GM19467 (cell line): ENCODE measurements around the gene ANKHD1.
A peak's percentile ranks its signal among the peaks of the same experiment; 100 is the strongest.

ENCODE experiments used
- ATAC-seq: cut with Tn5 transposase; IDR thresholded peaks from one replicate; pipeline ENCODE4 v1.9.1; 2021; ENCODE audit warnings: mild to moderate bottlenecking, moderate library complexity; ENCODE audit not compliant: unreplicated experiment

ANKHD1 gene, protein sequence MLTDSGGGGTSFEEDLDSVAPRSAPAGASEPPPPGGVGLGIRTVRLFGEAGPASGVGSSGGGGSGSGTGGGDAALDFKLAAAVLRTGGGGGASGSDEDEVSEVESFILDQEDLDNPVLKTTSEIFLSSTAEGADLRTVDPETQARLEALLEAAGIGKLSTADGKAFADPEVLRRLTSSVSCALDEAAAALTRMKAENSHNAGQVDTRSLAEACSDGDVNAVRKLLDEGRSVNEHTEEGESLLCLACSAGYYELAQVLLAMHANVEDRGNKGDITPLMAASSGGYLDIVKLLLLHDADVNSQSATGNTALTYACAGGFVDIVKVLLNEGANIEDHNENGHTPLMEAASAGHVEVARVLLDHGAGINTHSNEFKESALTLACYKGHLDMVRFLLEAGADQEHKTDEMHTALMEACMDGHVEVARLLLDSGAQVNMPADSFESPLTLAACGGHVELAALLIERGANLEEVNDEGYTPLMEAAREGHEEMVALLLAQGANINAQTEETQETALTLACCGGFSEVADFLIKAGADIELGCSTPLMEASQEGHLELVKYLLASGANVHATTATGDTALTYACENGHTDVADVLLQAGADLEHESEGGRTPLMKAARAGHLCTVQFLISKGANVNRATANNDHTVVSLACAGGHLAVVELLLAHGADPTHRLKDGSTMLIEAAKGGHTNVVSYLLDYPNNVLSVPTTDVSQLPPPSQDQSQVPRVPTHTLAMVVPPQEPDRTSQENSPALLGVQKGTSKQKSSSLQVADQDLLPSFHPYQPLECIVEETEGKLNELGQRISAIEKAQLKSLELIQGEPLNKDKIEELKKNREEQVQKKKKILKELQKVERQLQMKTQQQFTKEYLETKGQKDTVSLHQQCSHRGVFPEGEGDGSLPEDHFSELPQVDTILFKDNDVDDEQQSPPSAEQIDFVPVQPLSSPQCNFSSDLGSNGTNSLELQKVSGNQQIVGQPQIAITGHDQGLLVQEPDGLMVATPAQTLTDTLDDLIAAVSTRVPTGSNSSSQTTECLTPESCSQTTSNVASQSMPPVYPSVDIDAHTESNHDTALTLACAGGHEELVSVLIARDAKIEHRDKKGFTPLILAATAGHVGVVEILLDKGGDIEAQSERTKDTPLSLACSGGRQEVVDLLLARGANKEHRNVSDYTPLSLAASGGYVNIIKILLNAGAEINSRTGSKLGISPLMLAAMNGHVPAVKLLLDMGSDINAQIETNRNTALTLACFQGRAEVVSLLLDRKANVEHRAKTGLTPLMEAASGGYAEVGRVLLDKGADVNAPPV (N-terminal part only)

DNA sequence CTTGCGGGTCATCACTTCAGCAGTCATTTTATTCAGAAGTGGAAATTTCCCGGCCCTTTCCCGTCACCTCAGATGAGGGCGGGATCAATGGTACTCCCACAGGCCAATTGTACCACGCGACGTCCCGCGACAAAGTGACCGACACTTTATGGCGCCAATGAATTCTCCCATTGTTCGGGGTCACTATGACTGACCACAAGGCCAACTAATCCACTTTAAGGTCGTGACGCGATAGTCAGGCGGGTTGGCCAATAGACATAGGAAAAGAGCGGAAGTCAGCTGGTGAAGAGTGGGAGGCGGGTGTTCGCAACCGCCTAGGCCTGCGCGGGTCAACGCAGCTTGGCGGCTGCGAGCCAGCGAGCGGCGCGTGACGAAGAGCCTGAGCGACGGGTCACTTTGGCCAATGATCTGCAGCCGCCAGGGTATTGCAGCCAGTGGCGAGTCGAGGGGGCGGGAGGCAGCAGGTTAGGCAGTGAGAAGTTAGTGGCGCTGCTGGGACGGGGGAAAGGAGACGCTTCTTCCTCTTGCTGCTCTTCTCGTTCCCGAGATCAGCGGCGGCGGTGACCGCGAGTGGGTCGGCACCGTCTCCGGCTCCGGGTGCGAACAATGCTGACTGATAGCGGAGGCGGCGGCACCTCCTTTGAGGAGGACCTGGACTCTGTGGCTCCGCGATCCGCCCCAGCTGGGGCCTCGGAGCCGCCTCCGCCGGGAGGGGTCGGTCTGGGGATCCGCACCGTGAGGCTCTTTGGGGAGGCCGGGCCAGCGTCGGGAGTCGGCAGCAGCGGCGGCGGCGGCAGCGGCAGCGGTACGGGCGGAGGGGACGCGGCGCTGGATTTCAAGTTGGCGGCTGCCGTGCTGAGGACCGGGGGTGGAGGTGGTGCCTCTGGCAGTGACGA is at the start of gene ANKHD1:
Gene ANKHD1 (plus strand): TSS at position 472 of the 896 bp plus-strand sequence. CDS start 135 bp downstream, at position 607.
- peak; percentile 82 for ATAC-seq

DNA sequence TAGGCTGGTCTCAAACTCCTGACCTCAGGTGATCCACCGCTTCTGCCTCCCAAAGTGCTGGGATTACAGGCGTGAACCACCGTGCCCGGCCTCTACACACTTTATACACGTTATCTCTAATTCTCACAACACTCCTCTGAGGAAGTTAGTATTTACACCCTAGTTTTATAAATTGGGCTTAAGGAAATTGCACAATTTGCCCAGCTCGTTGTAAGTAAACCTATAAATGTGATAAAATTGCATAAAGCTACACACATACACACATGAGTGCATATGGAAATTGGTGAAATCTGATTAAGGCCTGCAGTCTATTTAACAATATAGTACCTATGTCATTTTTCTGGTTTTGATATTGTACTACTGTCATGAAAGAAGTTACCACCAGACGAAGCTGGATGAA is 46.1 kb upstream of the ANKHD1 start:
- ATAC-seq, result no peak

DNA sequence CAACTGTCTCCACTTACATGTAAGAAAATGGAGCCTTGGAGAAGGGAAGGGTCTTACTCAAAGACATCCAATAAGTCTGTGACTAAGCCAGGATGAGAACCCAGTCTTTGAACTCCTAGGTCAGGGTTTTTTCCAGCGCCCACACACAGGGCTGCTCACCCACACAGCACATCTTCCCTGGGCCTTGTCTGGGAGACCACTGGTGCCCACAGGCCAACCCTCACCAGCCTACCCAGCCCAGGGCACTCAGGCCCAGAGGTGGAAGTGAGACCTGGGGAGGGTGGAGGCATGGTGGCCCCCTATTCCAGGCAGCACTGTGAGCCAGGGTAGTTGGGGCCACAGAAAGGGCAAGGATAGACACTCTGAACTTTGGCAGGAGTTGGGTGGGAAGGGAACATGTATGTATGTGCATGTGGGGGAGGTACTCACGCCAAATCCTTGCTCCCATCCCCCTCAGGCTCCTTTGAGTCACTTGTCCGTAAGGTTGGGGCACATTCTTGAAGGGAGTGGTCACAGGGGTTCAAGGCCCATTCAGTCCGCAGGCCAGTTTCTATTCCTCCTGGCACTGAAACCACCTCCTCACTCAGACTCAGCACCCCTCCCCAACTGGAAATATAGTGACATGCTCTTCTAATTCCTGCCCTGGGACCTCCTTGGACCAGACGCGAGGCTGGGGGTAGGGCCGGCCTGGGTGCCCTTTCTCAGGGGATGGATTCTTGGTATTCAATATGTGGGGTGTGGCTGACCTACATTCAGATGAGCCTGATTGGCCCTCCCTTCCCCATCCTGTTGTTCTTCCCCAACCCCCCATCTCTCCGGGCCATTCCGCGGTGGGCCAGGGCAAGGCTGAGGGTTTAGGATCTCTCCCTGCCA is 44.5 kb upstream of the ANKHD1 start:
- ATAC-seq, result no peak

DNA sequence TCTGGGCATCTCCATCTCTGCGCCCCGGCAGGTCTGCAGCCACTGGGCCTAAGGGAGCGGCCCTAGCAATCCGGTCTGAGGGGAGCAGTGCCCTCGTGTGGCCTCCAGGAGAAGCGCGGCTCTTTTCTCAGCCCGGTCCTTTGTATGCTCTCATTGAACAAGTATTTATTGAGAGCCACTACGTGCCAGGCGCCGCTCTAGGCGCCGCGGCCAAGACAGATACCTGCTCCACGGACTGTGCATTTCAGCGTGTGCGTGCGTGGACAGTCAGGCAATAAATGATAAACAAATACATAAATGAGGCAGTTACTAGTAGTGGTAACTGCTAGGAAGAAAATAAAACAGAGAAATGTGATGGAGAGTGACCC is 43.9 kb upstream of the ANKHD1 start:
- peak; percentile 89 for ATAC-seq

DNA sequence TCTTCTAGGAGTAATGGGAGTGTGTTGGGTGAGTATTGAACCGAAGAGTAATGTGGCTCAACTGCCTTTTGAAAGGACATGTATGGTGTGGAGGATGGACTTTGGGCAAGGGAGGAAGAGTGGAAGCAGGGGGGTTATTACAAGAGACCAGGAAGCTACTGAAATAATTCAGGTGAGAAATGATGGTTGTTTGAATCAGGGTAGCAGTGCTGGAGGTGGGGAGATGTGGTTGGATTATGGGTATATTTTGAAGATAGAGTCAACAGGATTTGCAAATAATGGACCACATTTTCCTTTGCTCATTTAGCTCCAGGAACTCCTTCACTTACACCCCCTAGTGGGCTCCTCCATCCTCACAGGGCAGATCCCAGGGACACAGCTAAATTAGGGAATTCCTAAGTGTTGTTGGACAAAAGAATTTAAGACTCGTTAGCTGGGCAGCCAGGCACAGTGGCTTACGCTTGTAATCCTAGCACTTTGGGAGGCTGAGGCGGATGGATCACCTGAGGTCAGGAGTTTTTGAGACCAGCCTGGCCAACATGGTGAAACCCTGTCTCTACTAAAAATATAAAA is 42.8 kb upstream of the ANKHD1 start:
- ATAC-seq, result no peak

DNA sequence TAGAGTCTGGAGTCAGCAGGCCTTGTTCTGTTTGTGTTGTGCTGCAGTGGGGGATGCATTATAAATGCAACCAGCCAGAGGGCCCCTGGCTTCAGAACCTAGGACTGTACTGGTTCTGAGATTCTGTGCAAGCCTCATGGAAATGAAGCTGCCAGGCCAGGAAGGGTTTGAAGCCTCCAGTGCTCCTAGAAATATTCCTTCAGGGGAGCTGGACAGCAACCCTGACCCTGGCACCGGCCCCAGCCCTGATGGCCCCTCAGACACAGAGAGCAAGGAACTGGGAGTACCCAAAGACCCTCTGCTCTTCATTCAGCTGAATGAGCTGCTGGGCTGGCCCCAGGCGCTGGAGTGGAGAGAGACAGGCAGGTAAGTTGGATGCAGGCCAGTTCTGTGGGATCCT is 41.5 kb upstream of the ANKHD1 start, which contains the start of gene SLC4A9:
Gene SLC4A9 (plus strand): TSS at position 94 of the 400 bp plus-strand sequence. CDS start 43 bp downstream, at position 137.
- ATAC-seq, result no peak

DNA sequence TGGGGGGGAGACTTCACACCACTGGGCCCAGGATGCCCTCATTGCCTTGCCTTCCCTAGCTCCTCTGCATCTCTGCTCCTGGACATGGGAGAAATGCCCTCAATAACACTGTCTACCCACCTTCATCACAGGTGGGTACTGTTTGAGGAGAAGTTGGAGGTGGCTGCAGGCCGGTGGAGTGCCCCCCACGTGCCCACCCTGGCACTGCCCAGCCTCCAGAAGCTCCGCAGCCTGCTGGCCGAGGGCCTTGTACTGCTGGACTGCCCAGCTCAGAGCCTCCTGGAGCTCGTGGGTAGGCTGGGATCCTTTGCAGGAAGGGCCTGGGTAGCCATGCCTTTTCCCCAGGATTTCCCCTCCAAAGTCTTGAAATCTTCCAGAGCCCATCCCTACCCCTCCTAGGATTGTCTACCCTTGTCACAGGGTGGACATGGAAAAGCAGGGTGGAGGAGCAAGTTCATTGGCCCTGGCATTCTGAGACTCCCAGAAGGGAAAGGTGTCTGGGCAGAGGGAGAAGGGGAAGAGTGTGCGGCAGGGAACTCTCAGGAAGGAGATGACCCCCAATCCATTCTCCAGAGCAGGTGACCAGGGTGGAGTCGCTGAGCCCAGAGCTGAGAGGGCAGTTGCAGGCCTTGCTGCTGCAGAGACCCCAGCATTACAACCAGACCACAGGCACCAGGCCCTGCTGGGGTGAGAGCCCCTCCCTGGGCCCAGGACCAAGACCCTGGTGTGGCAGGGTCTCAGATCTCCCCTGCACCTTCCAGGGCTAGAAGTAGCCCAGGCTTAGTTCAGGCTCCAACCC is 40.8 kb upstream of the ANKHD1 start:
- no peak for ATAC-seq

DNA sequence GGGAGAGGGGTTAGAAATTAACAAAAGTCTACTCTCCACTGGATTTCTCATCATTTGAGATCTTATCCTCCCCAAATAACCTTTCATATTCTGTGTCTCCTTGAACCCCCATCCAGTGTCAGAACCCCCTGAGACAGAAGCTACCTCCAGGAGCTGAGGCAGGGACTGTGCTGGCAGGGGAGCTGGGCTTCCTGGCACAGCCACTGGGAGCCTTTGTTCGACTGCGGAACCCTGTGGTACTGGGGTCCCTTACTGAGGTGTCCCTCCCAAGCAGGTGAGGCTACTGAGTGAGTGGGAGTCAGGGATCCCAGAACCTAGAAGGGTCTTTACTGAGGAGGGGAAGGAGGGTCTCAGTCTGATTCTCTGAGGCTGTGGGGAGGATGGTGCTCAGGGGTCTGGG is 39.7 kb upstream of the ANKHD1 start:
- ATAC-seq, result no peak

DNA sequence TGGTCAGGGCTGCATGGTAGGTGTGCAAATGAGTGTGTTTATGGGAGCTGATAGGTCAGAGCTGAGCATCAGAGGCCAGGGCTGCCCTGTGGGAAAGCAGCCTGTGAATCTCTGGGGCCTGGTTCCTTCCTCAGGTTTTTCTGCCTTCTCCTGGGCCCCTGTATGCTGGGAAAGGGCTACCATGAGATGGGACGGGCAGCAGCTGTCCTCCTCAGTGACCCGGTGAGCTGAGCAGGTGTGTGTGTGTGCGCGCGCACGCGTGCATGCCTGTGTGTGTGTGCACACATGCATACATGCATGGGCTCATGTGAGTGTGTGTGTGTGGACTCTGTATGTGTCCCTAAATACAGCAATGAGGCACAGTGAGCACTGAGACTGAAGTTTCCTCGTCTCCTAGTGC is 39.3 kb upstream of the ANKHD1 start:
- no peak for ATAC-seq

DNA sequence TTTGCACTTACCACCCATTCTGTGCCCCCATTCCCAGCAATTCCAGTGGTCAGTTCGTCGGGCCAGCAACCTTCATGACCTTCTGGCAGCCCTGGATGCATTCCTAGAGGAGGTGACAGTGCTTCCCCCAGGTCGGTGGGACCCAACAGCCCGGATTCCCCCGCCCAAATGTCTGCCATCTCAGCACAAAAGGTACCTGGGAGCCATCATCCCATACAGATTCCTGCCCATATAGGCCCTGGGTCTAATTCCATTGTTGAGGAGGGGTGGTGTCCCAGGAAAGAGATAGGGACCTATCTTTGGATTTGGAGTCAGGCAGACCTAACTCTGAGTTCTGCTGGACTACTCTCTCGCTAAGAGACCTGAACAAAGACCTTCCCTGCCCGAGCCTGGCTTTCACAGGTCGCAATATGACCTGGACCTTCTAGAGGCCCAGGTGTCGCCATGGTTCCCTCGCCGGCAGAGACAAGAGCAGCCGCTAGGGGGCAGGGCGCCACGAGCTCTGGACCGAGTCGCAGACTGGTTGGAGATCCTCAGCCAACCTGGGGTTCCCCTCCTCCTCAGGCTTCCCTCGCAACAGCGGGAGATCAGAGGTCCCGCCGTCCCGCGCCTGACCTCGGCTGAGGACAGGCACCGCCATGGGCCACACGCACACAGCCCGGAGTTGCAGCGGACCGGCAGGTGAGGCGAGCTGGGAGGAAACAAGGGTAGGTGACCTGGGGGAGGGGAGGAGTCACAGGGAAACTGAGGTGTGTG is 38.6 kb upstream of the ANKHD1 start:
- ATAC-seq, result peak; percentile 85

DNA sequence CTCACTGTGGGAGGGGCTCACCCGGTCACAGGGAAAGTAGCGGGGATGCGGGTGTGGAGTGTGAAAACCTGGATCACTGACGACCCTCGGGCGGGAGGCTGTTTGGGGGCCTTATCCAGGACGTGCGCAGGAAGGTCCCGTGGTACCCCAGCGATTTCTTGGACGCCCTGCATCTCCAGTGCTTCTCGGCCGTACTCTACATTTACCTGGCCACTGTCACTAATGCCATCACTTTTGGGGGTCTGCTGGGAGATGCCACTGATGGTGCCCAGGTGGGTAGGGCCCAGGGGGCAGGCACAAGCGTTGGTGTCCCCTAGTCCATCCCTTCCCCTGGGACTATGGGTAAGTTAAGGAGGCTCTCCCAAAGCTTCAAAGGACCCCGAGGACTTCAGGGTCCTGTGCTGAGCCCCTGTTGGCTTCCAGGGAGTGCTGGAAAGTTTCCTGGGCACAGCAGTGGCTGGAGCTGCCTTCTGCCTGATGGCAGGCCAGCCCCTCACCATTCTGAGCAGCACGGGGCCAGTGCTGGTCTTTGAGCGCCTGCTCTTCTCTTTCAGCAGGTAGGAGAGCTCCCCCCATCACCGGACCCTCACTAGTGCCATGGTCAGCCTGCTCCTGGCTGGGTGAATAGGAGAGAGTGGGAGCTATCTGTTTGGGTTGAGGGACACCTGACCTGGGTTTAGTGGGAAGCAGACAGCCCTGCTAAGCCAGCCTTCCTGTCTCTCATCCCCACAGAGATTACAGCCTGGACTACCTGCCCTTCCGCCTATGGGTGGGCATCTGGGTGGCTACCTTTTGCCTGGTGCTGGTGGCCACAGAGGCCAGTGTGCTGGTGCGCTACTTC is 37.8 kb upstream of the ANKHD1 start:
- no peak for ATAC-seq

DNA sequence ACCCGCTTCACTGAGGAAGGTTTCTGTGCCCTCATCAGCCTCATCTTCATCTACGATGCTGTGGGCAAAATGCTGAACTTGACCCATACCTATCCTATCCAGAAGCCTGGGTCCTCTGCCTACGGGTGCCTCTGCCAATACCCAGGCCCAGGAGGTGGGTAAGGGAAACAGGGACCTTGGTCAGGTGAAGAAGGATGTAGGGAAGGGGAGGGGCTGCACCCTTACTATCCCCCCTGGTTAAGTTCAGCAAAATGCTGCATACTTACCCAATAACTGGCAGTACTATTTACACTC is 37.2 kb upstream of the ANKHD1 start:
- no peak for ATAC-seq

DNA sequence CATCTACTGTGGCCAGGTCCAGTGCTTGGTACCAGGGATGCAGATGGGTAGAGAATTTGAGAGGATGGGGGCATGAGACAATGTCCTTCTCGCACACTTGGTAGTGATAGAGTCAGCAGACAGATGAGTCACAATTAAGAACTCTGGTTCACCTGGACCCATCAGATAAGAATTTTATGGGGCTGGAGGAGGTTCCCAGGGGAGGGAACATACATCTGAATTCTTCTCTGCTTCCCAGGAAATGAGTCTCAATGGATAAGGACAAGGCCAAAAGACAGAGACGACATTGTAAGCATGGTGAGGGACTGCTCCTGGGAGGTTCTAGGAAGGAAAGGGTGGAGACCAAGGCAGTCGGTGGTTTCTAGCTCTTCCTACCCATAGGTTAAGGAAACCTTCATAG is 36.4 kb upstream of the ANKHD1 start:
- no peak for ATAC-seq

DNA sequence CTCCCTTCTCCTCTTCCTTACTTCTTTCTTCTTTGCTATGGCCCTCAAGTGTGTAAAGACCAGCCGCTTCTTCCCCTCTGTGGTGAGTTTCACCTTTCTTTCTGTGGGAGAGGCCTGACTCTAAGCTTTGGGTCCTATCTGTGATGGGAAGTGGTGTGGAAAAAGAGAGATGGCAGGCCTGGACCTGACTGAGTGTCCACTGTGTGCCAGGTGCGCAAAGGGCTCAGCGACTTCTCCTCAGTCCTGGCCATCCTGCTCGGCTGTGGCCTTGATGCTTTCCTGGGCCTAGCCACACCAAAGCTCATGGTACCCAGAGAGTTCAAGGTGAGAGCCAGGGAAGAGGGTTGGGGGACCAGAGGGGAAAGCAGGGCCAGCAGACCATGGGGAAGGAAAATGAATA is 35.7 kb upstream of the ANKHD1 start:
- no peak for ATAC-seq

DNA sequence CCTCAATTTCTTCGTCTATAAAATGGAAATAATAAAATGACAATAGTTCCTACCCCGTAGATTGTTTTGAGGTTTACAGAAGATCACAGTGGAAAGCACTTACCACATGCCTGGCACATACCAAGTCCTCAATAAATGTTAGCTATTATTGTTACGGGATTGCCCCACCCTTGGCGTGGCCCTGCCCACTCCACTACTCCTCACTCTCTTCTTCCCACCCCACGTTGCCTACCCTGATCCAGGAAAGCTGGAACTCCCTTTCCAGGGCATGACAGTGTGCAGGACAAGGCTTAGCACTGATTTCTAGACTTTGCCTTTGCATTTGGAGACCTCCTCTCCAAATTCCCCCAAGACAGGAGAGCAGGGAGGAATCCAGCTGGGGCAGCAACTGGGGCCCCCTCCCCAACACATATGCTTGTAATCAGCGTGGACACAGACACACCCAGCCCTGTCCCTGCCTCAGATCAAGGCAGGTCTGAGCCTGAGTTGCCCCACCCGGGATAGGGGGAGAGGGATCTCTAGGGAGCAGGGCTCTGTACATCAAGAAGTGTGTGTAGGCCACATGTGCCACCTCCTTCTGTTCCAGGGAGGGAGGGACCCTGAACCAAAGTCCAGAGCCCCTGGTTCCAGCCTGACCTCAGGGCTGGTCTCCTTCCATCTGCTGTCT is 34.9 kb upstream of the ANKHD1 start:
- no peak for ATAC-seq
